Skeletal muscle satellite cell (primary cell): ENCODE results near the gene ARMC2.
"Not testable (repeated sequence)": the region's sequence is repeated elsewhere in the genome, so short reads cannot be mapped to it uniquely, and the experiment has no call there.

ENCODE experiments used
- H3K27me3 ChIP-seq: 2 replicates; pipeline ENCODE4 v1.7.0; 2013; ENCODE audit warnings: low read length; ENCODE audit not compliant: control insufficient read depth, insufficient read depth
- H3K36me3 ChIP-seq: 2 replicates; pipeline ENCODE4 v1.7.0; 2013; ENCODE audit warnings: mild to moderate bottlenecking, control low read depth, low read length; ENCODE audit not compliant: insufficient read depth
- H3K4me1 ChIP-seq: 2 replicates; pipeline ENCODE4 v1.7.0; 2013; ENCODE audit warnings: low read length; ENCODE audit not compliant: control insufficient read depth, insufficient read depth
- H3K4me2 ChIP-seq: 2 replicates; pipeline ENCODE4 v1.7.0; 2013; ENCODE audit warnings: mild to moderate bottlenecking, low read length
- H3K4me3 ChIP-seq: 2 replicates; pipeline ENCODE4 v1.7.0; 2013; ENCODE audit warnings: low read length
- H3K9ac ChIP-seq: 2 replicates; pipeline ENCODE4 v1.7.0; 2013; ENCODE audit warnings: mild to moderate bottlenecking, low read depth, low read length, moderate library complexity
- H3K9me3 ChIP-seq: replicated peaks from 2 replicates; pipeline ENCODE4 v1.7.0; 2013; ENCODE audit warnings: mild to moderate bottlenecking, control low read depth, low read length

Gene ARMC2

GRCh38 chr6:108978638-108979037 is 130.4 kb downstream of the ARMC2 start:
- not testable (repeated sequence) for H3K9me3 ChIP-seq, H3K9ac ChIP-seq, H3K4me3 ChIP-seq

GRCh38 chr6:108982154-108983113 is 134.2 kb downstream of the ARMC2 start:
- Histone ChIP-seq H3K4me3 (no peak overlapping the region), H3K9me3 (no peaks in the 10 kb centered on the region), H3K9ac (no peak overlapping the region), H3K4me1 (no peaks in the 10 kb centered on the region), H3K27me3 (no peaks in the 10 kb centered on the region), H3K36me3 (peaks cover 12% of the 10 kb centered on the region), H3K4me2 (no peak overlapping the region)

More at GRCh38 chr6:108978638-108979037, 130.4 kb downstream of the ARMC2 start:
- H3K4me1 ChIP-seq, H3K27me3 ChIP-seq, H3K36me3 ChIP-seq, H3K4me2 ChIP-seq: not testable (repeated sequence)

- Histone ChIP-seq H3K36me3 (peaks cover 19% of the 10 kb centered on the region), H3K4me1 (no peaks in the 10 kb centered on the region), H3K9me3 (no peaks in the 10 kb centered on the region), H3K27me3 (no peaks in the 10 kb centered on the region), H3K4me3 (no peak overlapping the region), H3K9ac (no peak overlapping the region), H3K4me2 (no peak overlapping the region)
Observed at GRCh38 chr6:108983151-108983550, 134.9 kb downstream of the ARMC2 start.

GRCh38 chr6:108985301-108985700 is 137.1 kb downstream of the ARMC2 start:
- Histone ChIP-seq H3K4me1 (no peaks in the 10 kb centered on the region), H3K27me3 (no peaks in the 10 kb centered on the region), H3K4me3 (no peak overlapping the region), H3K36me3 (peaks cover 32% of the 10 kb centered on the region), H3K4me2 (no peak overlapping the region), H3K9me3 (no peaks in the 10 kb centered on the region), H3K9ac (no peak overlapping the region)

GRCh38 chr6:108987156-108987555 is 138.9 kb downstream of the ARMC2 start:
- no peak overlapping the region for H3K4me3 ChIP-seq
- H3K4me1 ChIP-seq = no peaks in the 10 kb centered on the region
- peaks cover 47% of the 10 kb centered on the region for H3K36me3 ChIP-seq

GRCh38 chr6:108988296-108988695 is 140.1 kb downstream of the ARMC2 start:
- peaks cover 51% of the 10 kb centered on the region for H3K36me3 ChIP-seq
- H3K4me2 ChIP-seq = no peak overlapping the region
- no peaks in the 10 kb centered on the region for H3K27me3 ChIP-seq
- no peak overlapping the region for H3K4me3 ChIP-seq
- no peak overlapping the region for H3K9ac ChIP-seq
- no peaks in the 10 kb centered on the region for H3K4me1 ChIP-seq
- H3K9me3 ChIP-seq = no peaks in the 10 kb centered on the region

More at GRCh38 chr6:108987156-108987555, 138.9 kb downstream of the ARMC2 start:
- Histone ChIP-seq H3K4me2 (no peak overlapping the region), H3K27me3 (no peaks in the 10 kb centered on the region), H3K9me3 (no peaks in the 10 kb centered on the region), H3K9ac (no peak overlapping the region)

GRCh38 chr6:108988765-108989164 is 140.5 kb downstream of the ARMC2 start:
- no peaks in the 10 kb centered on the region for H3K27me3 ChIP-seq
- no peak overlapping the region for H3K4me3 ChIP-seq
- H3K9me3 ChIP-seq = no peaks in the 10 kb centered on the region
- no peak overlapping the region for H3K4me2 ChIP-seq
- H3K9ac ChIP-seq = no peak overlapping the region
- H3K4me1 ChIP-seq = no peaks in the 10 kb centered on the region
- H3K36me3 ChIP-seq = peaks cover 54% of the 10 kb centered on the region

GRCh38 chr6:108989700-108990099 is 141.5 kb downstream of the ARMC2 start:
- no peaks in the 10 kb centered on the region for H3K27me3 ChIP-seq
- H3K9ac ChIP-seq = no peak overlapping the region
- H3K36me3 ChIP-seq = peaks cover 55% of the 10 kb centered on the region
- no peaks in the 10 kb centered on the region for H3K4me1 ChIP-seq
- H3K9me3 ChIP-seq = no peaks in the 10 kb centered on the region
- H3K4me3 ChIP-seq = no peak overlapping the region
- H3K4me2 ChIP-seq = no peak overlapping the region

- no peak overlapping the region for H3K9ac ChIP-seq
- no peak overlapping the region for H3K4me3 ChIP-seq
- H3K4me2 ChIP-seq = no peak overlapping the region
- H3K27me3 ChIP-seq = no peaks in the 10 kb centered on the region
- no peaks in the 10 kb centered on the region for H3K9me3 ChIP-seq
- peaks cover 10% of the 10 kb centered on the region for H3K4me1 ChIP-seq
- H3K36me3 ChIP-seq = peaks cover 45% of the 10 kb centered on the region
Observed at GRCh38 chr6:108993876-108994275, 145.7 kb downstream of the ARMC2 start.

GRCh38 chr6:108995296-108995695 is 147.1 kb downstream of the ARMC2 start:
- H3K4me1 ChIP-seq = peaks cover 10% of the 10 kb centered on the region
- no peak overlapping the region for H3K4me3 ChIP-seq
- H3K9me3 ChIP-seq = no peaks in the 10 kb centered on the region
- peaks cover 41% of the 10 kb centered on the region for H3K36me3 ChIP-seq
- no peaks in the 10 kb centered on the region for H3K27me3 ChIP-seq
- no peak overlapping the region for H3K9ac ChIP-seq
- H3K4me2 ChIP-seq = no peak overlapping the region

GRCh38 chr6:108996208-108996607 is 148.0 kb downstream of the ARMC2 start:
- no peaks in the 10 kb centered on the region for H3K27me3 ChIP-seq
- H3K9ac ChIP-seq = no peak overlapping the region
- no peak overlapping the region for H3K4me3 ChIP-seq
- peaks cover 10% of the 10 kb centered on the region for H3K4me1 ChIP-seq
- no peak overlapping the region for H3K4me2 ChIP-seq
- no peaks in the 10 kb centered on the region for H3K9me3 ChIP-seq
- H3K36me3 ChIP-seq = peaks cover 33% of the 10 kb centered on the region

GRCh38 chr6:108998485-108998884 is 150.3 kb downstream of the ARMC2 start:
- peaks cover 22% of the 10 kb centered on the region for H3K36me3 ChIP-seq
- no peaks in the 10 kb centered on the region for H3K27me3 ChIP-seq
- peaks cover 24% of the 10 kb centered on the region for H3K4me1 ChIP-seq
- no peak overlapping the region for H3K4me2 ChIP-seq
- no peaks in the 10 kb centered on the region for H3K9me3 ChIP-seq
- no peak overlapping the region for H3K4me3 ChIP-seq
- H3K9ac ChIP-seq = no peak overlapping the region
